Osteocyte (in vitro differentiated cells): Measurements from ENCODE around the gene ENAH. TPM values are rescaled to one million over a fixed set of nuclear protein-coding genes. Genes with fewer than 3 reads are reported as not detected.

Experiments
- DNase-seq: peaks from one replicate; pipeline ENCODE4 v3.0.0; 2021; ENCODE audit warnings: mixed read lengths; ENCODE audit not compliant: unreplicated experiment; ENCODE audit errors: extremely low spot score
- H3K27ac Mint-ChIP-seq: one replicate; pipeline ENCODE4 v1.8.0; 2021; ENCODE audit warnings: mild to moderate bottlenecking, mixed read lengths; ENCODE audit not compliant: unreplicated experiment
- H3K27me3 Mint-ChIP-seq: one replicate; pipeline ENCODE4 v1.8.0; 2021; ENCODE audit warnings: mixed read lengths; ENCODE audit not compliant: unreplicated experiment
- H3K36me3 Mint-ChIP-seq: one replicate; pipeline ENCODE4 v1.8.0; 2021; ENCODE audit warnings: mixed read lengths; ENCODE audit not compliant: unreplicated experiment
- H3K4me1 Mint-ChIP-seq: one replicate; pipeline ENCODE4 v1.8.0; 2021; ENCODE audit warnings: mixed read lengths; ENCODE audit not compliant: unreplicated experiment
- H3K4me3 Mint-ChIP-seq: one replicate; pipeline ENCODE4 v1.8.0; 2021; ENCODE audit warnings: mild to moderate bottlenecking, moderate library complexity, mixed read lengths; ENCODE audit not compliant: unreplicated experiment
- H3K9me3 Mint-ChIP-seq: one replicate; pipeline ENCODE4 v1.8.0; 2021; ENCODE audit warnings: mixed read lengths; ENCODE audit not compliant: unreplicated experiment
- total RNA-seq: library from RNA; stranded (reverse); gene quantifications from 2 replicates; pipeline ENCODE4 v1.2.1, GENCODE V29; 2021
- TF ChIP-seq, protein P1 (sequence below): fragments of 200-600 bp; sonication (generic); IDR thresholded peaks from 2 replicates; pipeline ENCODE4 v1.5.0; 2021; ENCODE audit warnings: antibody characterized with exemption, mild to moderate bottlenecking, moderate library complexity

ENAH gene
- total RNA-seq, 1 donor from 2014 or later: 232 TPM

DNA sequence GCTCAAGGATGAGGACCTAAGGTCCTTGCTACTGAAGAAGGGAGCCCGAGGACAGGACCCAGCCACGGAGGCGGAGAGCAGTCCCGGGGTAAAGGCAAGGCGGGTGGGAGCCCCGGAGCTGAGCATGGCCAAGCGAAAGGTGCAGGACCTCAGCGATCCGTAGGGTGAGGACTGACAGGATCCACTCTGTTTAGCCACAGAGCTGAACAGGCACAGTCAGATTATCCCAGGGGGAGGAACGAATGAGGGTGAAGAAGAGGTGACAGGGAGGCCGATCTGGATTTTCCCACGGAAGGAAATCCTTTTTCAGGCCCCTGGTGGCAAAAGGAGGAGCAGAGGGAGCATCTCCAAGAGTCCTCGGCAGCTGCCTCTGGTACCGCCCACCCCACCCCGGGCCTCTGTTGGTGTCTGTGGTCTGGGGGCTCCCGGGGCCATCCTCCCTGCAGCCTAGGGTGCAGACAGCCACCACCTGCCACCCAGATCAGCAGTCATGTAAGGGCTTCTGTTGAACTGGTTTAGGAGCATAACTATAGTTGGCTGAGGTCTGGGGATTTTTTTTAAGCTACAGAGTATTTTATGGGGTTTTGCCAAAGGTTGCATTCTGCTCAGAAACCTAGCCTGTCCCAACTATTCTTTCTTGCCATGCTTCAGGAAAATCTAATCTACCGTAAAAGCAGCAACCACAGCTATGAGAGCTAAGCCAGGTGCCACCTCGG is 192.7 kb downstream of the ENAH start:
- no peaks in the 10 kb centered on the region for H3K27me3 Mint-ChIP-seq
- no peaks in the 10 kb centered on the region for H3K9me3 Mint-ChIP-seq
- no peak for DNase-seq
- no peak overlapping the region for H3K4me3 Mint-ChIP-seq
- H3K27ac Mint-ChIP-seq: no peak overlapping the region
- H3K4me1 Mint-ChIP-seq: peaks cover 29% of the 10 kb centered on the region
- TF ChIP-seq, protein P1, sequence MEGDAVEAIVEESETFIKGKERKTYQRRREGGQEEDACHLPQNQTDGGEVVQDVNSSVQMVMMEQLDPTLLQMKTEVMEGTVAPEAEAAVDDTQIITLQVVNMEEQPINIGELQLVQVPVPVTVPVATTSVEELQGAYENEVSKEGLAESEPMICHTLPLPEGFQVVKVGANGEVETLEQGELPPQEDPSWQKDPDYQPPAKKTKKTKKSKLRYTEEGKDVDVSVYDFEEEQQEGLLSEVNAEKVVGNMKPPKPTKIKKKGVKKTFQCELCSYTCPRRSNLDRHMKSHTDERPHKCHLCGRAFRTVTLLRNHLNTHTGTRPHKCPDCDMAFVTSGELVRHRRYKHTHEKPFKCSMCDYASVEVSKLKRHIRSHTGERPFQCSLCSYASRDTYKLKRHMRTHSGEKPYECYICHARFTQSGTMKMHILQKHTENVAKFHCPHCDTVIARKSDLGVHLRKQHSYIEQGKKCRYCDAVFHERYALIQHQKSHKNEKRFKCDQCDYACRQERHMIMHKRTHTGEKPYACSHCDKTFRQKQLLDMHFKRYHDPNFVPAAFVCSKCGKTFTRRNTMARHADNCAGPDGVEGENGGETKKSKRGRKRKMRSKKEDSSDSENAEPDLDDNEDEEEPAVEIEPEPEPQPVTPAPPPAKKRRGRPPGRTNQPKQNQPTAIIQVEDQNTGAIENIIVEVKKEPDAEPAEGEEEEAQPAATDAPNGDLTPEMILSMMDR: no peak
- H3K36me3 Mint-ChIP-seq: no peaks in the 10 kb centered on the region

DNA sequence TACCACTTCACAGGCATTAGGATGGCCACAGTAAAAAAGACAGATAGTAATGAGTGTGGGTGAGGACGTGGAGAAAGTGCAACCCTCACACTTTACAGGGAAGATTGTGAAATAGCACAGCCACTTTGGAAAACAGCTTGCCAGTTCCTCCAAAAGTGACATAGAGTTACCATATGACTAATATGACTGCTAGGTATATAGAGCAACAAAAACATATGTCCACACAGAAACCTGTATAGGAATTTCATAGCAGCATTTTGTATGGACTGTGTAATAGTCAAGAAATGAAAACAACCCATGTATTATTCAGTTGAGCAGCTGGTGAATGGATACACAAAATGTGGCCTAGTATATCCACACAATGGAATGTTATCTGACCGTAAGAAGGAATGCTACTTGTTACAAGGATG is 194.7 kb downstream of the ENAH start:
- Mint-ChIP-seq H3K27me3 (no peaks in the 10 kb centered on the region), H3K9me3 (no peaks in the 10 kb centered on the region), H3K27ac (no peak overlapping the region), H3K4me3 (no peak overlapping the region), H3K4me1 (peaks cover 28% of the 10 kb centered on the region), H3K36me3 (no peaks in the 10 kb centered on the region)
- TF ChIP-seq, protein P1: no peak
- DNase-seq: no peak

DNA sequence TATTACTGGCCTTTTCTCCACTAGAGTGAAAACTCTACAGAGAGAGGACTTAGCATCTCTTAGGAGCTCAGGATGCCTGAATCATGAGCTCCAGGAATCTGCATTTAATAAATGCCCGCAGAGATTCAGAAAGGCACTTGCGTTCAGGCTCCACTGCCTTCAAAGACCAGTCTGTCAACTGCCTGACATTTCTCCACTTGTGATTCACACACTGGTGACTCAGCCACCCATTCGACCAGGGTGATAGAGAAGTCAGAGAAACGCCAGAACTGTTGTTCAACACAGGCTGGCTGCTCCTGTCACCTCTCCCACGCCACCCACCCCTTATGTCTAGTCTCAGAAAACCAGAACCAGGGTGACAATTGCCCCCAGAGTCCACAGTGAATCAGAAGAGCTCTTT is 198.2 kb downstream of the ENAH start:
- Mint-ChIP-seq H3K4me3 (no peak overlapping the region), H3K27me3 (no peaks in the 10 kb centered on the region), H3K36me3 (no peaks in the 10 kb centered on the region), H3K27ac (no peak overlapping the region), H3K4me1 (peaks cover 13% of the 10 kb centered on the region), H3K9me3 (no peaks in the 10 kb centered on the region)
- TF ChIP-seq, protein P1: no peak
- DNase-seq: no peak

DNA sequence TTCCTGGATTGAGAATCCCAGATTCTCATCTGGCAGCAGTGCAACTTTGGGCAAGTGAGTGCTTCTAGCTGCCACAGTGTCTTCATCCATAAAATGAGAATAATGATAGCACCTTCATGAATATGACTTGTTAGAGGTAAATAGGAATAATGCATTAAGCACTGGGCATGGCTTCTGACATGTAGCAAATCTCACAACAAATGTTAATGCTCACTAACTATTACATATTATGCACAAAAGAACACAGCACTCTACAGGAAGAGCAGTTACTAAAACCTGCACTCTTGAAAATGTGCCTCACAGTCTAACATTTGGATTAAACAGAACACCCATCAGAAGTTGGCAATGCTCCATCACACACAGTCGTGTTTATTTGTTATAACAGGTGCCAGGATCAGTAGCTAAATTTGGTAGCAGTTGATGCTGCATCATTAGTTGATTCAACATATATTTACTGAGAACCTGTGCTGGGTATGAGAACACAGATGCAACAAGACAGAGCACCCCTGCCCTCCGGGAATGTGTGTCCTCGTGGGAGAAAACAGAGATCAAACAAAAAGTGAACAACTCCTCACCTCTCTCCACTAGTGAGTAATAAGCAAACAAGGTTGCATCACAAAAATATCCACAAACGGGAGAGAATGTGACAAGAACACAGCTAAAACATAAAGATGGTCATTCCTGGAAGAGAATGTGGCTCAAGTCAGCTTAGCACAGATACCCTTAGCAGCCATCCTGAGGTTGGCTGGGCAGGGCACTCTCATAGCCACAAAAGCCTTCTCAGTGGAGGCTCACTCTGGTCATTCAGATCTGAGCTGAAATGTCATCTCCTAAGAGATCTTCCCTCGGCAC is 198.9 kb downstream of the ENAH start:
- Mint-ChIP-seq H3K27ac (peak overlapping the region; percentile 3), H3K27me3 (no peaks in the 10 kb centered on the region), H3K4me1 (peaks cover 13% of the 10 kb centered on the region), H3K9me3 (no peaks in the 10 kb centered on the region), H3K36me3 (no peaks in the 10 kb centered on the region), H3K4me3 (no peak overlapping the region)
- TF ChIP-seq, protein P1: no peak
- no peak for DNase-seq

DNA sequence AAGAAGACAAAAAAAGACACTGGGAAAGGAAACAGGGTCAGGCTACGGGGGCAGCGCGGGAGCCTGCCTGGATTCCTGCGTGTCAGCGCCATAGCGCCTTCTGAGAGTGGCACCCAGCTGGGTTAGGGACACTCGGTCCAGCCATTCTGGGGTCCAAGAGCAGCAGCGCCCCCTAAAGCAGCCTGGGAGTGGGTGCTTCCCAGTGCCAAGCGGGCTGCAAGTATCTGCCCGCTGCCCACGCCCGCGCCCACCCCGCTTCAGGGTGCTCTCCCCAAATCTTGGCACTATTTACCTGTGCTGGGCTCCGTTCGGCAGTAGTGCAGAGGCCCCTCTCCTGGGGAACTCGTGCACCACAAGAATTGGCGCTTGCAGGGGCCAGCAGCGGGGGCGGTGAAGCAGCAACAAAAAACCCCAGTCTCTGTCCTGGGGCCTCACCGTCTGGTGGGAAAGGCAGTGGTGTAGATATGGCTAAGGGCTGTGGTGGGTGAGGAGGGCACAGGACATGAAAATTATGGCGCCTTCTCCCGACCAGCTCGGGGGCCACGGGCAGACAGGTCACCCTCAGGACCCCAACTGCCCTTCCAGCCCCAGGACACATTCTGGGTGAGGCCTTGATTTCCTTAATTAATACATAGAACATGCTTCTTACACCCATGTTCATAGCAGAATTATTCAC is 200.9 kb downstream of the ENAH start:
- TF ChIP-seq, protein P1: no peak
- H3K27ac Mint-ChIP-seq: no peak overlapping the region
- no peaks in the 10 kb centered on the region for H3K9me3 Mint-ChIP-seq
- no peak for DNase-seq
- no peaks in the 10 kb centered on the region for H3K36me3 Mint-ChIP-seq
- peaks cover 10% of the 10 kb centered on the region for H3K4me1 Mint-ChIP-seq
- H3K4me3 Mint-ChIP-seq: no peak overlapping the region
- H3K27me3 Mint-ChIP-seq: peaks cover 8% of the 10 kb centered on the region
